ENCODE measurements around the gene AACS. TPM values are rescaled to one million over a fixed set of nuclear protein-coding genes. Genes with fewer than 3 reads are reported as not detected.

Gene AACS
- total and polyA plus RNA-seq, 10 of the 15 experiments (the other 5 are each of a cell fraction or from before 2014, with no cell fraction given), result 10.1 to 34.0 (median 21.1) TPM

DNA sequence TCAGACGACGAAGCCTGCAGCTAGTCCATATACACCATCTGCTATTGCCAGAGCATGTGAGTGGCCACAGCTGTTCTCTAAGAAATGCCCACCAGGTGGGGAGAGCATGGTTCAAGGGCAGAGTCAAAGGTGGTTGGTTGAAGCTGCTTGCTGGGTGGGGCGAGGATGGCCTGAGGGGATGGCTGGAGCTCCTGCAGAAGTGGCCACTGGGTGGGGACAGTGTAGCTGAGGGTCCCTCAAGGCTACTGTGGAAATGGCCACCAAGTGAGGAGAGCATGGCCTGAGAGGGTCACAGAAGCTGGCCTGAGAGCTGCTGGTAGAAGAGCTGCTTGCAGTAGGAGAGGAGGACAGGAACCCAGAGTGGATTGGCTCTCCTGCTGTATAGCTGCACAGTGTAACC is 102.4 kb downstream of the AACS start:
- SMC1A ChIA-PET (ENCODE audit: uncharacterized antibody, unreplicated experiment), result no interaction called here
- no TSS peak for BruUV-seq (replicated peaks)

More for the DNA sequence above, 102.4 kb downstream of the AACS start:
- ChIA-PET POLR2A (no interaction called here), CTCF (interaction anchor here (0.6 kb wide), 1 partner anchor 46 kb away, joined by 3 read pairs; no protein-coding TSS in a partner anchor), RAD21 (ENCODE audit: unreplicated experiment) (no interaction called here)
- no peak overlapping the region for H3K4me2 ChIP-seq (ENCODE audit: control insufficient read depth, insufficient read depth)
- no peak overlapping the region for H3K4me3 ChIP-seq
- H3K79me2 ChIP-seq (ENCODE audit: control insufficient read depth, insufficient read depth, low read length), result no peaks in the 10 kb centered on the region
- no peak overlapping the region for H3K27ac ChIP-seq (ENCODE audit: control insufficient read depth, insufficient read depth)
- WGBS (ENCODE audit: insufficient coverage, insufficient replicate concordance, low lambda C conversion rate, missing lambda C conversion rate), result 43% methylated on average over 3 of the region's 3 CpGs
- no peaks in the 10 kb centered on the region for H3K36me3 ChIP-seq (ENCODE audit: control insufficient read depth in 2 of 2, insufficient read depth in 2 of 2, low read length in 1 of 2)
- no peaks in the 10 kb centered on the region; a peak in 2 of 4 replicates for H3K27me3 ChIP-seq (replicated peaks in 1 of 2; ENCODE audit: control insufficient read depth in 2 of 2, insufficient read depth in 2 of 2, low read length in 1 of 2)
- no peaks in the 10 kb centered on the region for H3K9me3 ChIP-seq (replicated peaks; ENCODE audit: control insufficient read depth, insufficient read depth, low read length)
- no peaks in the 10 kb centered on the region for H3K4me1 ChIP-seq (ENCODE audit: control insufficient read depth, insufficient read depth, low read length)
- no peaks in the 10 kb centered on the region for H4K20me1 ChIP-seq (ENCODE audit: control insufficient read depth, insufficient read depth)
- TF ChIP-seq ZBED1 (IDR thresholded peaks at IDR 0.05; ENCODE audit: borderline replicate concordance) (no peak), FOXM1 (IDR thresholded peaks at IDR 0.05; ENCODE audit: low read depth, low read length) (no peak), ZNF274 (IDR thresholded peaks at IDR 0.05; ENCODE audit: insufficient read depth, insufficient read length) (no peak)
- TF ChIP-seq, protein P1, sequence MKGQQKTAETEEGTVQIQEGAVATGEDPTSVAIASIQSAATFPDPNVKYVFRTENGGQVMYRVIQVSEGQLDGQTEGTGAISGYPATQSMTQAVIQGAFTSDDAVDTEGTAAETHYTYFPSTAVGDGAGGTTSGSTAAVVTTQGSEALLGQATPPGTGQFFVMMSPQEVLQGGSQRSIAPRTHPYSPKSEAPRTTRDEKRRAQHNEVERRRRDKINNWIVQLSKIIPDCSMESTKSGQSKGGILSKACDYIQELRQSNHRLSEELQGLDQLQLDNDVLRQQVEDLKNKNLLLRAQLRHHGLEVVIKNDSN (IDR thresholded peaks at IDR 0.05; ENCODE audit: borderline replicate concordance, extremely low read length, insufficient read depth, low read depth, low read length), result no peak
- TF ChIP-seq, protein P2, sequence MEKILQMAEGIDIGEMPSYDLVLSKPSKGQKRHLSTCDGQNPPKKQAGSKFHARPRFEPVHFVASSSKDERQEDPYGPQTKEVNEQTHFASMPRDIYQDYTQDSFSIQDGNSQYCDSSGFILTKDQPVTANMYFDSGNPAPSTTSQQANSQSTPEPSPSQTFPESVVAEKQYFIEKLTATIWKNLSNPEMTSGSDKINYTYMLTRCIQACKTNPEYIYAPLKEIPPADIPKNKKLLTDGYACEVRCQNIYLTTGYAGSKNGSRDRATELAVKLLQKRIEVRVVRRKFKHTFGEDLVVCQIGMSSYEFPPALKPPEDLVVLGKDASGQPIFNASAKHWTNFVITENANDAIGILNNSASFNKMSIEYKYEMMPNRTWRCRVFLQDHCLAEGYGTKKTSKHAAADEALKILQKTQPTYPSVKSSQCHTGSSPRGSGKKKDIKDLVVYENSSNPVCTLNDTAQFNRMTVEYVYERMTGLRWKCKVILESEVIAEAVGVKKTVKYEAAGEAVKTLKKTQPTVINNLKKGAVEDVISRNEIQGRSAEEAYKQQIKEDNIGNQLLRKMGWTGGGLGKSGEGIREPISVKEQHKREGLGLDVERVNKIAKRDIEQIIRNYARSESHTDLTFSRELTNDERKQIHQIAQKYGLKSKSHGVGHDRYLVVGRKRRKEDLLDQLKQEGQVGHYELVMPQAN (conservative IDR thresholded peaks at IDR 0.05), result no peak
- TF ChIP-seq, protein P3, sequence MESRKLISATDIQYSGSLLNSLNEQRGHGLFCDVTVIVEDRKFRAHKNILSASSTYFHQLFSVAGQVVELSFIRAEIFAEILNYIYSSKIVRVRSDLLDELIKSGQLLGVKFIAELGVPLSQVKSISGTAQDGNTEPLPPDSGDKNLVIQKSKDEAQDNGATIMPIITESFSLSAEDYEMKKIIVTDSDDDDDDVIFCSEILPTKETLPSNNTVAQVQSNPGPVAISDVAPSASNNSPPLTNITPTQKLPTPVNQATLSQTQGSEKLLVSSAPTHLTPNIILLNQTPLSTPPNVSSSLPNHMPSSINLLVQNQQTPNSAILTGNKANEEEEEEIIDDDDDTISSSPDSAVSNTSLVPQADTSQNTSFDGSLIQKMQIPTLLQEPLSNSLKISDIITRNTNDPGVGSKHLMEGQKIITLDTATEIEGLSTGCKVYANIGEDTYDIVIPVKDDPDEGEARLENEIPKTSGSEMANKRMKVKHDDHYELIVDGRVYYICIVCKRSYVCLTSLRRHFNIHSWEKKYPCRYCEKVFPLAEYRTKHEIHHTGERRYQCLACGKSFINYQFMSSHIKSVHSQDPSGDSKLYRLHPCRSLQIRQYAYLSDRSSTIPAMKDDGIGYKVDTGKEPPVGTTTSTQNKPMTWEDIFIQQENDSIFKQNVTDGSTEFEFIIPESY (IDR thresholded peaks at IDR 0.05), result no peak
- H2AFZ ChIP-seq (ENCODE audit: control insufficient read depth, low read depth, low read length), result no peak overlapping the region
- intact Hi-C loops (cut with micrococcal nuclease; ENCODE audit: unreplicated experiment) (no loop called here), in situ Hi-C loops (cut with MboI) (no loop called here)
- no peak overlapping the region for H3K9ac ChIP-seq (ENCODE audit: control insufficient read depth, insufficient read depth, low read length)
- DNase-seq (ENCODE audit: low read depth, low spot score), result no peak
- FAIRE-seq, result no peak
- no peak for ATAC-seq
